ENCODE measurements around the gene EFCAB7.
"Not testable (repeated sequence)": the region's sequence is repeated elsewhere in the genome, so short reads cannot be mapped to it uniquely, and the experiment has no call there.

EFCAB7 gene

DNA sequence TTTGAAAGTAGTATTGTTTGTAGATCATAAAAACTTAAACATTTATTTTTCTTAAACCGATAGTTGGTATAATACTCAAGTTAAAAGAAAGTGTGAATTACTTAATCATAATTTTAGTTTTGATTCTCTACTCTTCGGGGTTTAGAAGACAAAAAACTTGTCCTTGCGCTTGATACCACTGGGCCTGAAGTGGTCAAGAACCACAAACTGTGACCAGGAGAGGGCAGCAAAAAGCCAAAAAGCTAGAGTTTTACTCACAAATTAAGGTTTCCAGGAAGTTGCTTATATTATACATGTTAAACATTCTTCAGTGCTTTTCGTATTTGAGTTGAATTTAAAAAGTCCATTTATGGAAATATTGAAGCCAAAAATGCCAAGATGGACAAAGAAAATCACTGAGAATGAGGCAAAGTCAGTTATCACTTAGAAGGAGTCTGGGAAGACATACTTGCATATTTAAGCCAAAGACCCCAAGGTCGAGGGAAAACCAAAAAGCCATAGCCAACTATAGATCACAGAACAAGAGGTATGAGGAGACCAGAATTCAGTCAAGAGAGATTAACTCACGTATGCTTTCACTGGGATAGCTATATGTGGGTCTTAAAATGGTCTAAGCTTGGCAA, 34.2 kb downstream of the EFCAB7 start:
- DNase-seq, result no peak

DNA sequence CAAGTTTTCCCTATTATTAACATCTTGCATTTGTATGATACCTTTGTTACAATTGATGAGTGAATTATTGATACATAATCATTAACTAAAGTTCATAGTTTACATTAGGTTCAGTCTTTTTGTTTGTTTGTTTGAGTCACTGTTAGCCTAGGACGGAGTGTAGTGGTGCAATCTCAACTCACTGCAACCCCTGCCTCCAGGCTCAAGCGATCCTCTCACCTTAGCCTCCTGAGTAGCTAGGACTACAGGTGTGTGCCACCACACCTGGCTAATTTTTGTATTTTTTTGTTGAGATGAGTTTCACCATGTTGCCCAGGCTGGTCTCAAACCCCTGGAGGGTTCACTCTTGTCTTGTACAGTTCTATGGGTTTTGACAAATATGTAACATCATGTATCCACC, 36.0 kb downstream of the EFCAB7 start:
- DNase-seq, result no peak

- no peak for DNase-seq
Measured at GRCh38 chr1:63563745-63564144, 40.4 kb downstream of the EFCAB7 start.

DNA sequence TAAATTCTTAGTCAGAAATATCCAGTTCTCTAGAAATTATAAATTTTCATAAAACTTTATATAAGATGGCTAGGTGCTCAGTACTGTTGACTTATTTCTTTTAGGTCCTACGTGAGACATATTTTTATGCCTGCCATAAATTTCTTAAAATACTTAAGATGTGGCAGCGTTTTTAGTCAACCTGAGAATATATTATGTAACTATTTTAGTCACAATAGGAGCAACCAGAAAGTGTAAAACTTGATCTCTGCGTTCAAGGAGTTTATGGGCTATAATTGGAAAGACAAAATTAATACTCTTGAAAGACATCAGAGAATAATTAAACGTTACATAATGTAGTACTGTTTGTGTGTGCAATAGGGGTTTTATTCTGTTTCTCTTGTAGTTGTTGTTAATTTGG, 45.7 kb downstream of the EFCAB7 start:
- no peak for DNase-seq

DNA sequence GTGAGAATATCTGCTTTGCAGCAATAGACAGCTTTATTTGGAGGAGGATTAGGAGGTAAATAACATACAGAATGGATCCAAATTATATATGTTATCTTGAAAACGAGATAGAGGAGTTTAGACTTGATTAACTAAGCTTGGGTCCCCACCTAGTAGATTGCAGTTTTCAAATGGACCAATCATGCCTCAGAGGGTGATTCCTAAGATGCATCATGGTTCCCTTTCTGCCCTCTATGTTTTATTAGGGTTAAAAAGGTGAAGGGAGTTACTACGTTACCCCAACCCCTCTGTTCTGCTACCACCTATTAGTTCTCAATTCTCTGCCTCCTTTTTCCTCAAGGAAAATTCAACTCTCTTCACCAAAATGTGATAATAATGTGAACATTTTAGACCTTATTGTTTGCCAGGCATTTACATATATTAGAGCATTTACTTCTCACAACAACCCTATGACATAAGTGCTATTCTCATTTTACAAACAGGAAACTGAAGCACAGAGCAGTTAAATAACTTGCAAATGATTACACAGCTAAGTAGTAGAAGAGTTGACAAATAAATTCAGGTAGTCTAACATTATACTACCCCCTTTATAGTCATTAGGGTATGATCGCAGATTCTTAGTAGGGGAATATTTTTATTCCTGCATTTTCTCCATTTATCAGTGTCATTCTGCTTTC, 46.5 kb downstream of the EFCAB7 start:
- no peak for DNase-seq

DNA sequence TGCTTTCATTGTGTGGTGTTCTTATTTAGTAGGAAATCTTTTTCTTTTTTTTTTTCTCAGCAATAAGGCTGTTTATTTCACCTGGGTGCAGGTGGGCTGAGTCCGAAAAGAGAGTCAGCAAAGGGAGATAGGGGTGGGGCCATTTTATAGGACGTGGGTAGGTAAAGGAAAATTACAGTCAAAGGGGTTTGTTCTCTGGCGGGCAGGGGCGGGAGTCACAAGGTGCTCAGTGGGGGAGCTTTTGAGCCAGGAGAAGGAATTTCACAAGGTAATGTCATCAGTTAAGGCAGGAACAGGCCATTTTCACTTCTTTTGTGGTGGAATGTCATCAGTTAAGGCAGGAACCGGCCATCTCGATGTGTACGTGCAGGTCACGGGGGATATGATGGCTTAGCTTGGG, 49.4 kb downstream of the EFCAB7 start:
- DNase-seq, result not testable (repeated sequence)

DNA sequence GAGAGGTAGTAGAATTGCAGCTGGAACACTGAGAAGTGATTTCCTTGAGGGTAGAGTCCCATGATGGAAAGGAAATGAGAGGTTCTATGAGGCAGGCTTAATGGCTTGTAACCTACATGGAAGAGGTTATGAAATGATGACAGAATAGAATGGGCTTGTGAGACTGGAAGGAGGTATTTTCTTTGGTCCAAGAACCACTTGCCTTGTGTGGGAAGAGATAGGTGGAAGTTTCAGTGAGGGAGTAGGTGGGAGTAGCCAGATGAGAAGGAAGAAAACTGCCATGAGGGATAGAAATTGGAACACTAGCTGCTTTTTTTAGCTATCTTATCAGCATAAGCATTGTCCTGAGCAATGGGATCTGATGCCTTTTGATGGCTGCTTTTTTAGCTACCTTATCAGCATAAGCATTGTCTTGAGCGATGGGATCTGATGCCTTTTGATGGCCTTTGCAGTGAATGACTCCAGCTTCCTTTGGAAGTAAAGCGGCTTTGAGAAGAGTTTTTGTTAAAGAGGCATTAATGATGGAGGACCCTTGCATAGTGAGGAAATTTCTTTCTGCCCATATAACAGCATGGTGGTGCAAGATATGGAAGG, 51.0 kb downstream of the EFCAB7 start:
- DNase-seq, result not testable (repeated sequence)

GRCh38 chr1:63575340-63575826, 52.1 kb downstream of the EFCAB7 start:
- no peak for DNase-seq

- DNase-seq, result not testable (repeated sequence)
Measured at GRCh38 chr1:63586326-63586725, 63.0 kb downstream of the EFCAB7 start.

GRCh38 chr1:63590166-63590560, 66.8 kb downstream of the EFCAB7 start:
- no peak for DNase-seq

DNA sequence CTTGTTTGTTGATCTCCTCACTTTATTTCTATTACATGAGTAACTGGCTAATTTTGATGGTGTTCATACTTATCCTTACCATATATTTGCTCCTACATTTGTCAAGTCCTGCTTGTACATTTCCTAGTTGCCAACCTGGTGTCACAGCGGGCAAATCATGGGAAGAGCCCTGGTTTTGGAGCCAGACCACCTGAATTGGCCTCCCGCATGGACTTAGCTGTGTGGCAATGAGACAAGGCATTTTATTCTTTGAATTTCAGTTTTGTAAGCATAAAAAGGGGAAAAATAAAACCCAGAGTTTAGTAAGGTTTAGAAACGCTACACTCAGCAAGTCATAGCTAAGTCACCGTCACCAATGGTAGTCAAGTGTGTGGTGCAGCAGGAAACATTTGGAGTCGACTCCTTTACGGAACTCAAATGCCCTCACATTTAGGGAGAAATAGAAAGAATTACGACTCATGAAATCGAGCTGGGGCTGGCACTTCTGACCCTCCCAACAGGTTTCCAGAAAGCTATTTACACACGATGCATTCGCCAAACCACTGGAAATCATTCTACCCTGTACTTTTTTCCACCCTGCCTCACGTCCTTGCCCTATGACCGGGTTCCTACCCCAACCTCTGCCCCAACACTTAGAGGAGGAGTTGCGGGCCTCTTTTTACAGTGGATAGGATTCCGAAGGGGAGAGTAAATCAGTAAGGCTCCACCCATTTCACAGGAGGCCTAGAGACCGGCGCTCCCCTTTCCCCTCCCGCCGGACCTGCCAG, 69.4 kb downstream of the EFCAB7 start:
- DNase-seq, result no peak

DNA sequence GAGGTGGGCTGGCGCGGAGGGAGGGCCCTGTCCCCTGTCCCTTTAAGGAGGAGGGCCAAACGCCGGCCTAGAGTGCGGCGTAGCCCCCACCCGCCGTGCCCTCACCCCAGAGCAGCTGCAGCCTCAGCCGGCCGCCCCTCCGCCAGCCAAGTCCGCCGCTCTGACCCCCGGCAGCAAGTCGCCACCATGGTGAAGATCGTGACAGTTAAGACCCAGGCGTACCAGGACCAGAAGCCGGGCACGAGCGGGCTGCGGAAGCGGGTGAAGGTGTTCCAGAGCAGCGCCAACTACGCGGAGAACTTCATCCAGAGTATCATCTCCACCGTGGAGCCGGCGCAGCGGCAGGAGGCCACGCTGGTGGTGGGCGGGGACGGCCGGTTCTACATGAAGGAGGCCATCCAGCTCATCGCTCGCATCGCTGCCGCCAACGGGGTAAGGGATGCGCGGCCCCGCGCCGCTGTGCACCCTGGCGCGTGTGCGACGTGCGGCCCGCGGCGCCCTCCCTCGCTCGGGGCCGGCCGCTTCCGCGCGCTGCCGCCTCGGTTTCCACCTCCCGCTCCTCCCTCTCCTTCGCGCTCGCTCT, 70.1 kb downstream of the EFCAB7 start, which contains the start of gene PGM1:
Gene PGM1, plus strand, starts transcription at position 109 of the 583 bp plus-strand sequence. Its CDS starts 78 bp downstream, at position 187.
- peak; percentile 58 for DNase-seq

DNA sequence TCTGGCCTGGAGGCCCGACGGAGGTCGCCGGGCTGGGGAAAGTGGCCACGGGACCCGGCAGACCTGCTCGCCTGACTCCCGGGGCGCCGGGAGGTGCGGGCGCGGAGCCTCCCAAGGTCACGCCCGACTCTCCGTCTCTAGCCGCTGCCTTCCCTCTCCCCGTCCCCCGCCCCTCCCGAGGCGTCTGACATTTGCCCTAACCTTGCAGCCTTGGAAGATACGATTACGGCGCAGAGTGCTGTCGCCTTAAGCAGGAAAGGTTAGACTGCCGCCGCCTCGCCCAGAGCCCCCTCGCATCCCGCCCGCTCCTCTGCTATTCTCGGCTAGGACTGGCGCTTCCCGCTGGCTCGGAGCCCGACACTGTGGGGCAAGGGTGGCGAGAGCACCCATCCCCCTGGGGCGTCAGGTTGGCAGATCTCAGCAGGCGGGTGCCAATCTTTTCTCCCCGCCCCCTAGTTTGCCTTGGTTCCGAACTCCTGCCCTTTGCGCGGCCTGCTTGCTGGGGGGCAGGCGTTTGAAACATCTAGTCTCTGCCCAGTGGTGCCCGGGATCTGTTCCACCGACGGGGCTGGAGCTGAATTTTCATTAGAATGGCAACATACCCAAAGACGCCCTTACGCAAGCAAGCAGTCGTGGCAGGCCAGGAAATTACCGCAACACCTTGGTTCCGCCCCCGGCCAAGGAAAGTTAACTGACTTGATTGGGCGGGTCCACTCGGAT, 70.7 kb downstream of the EFCAB7 start:
- peak; percentile 45 for DNase-seq

- DNase-seq, result no peak
Measured at GRCh38 chr1:63595435-63595834, 72.1 kb downstream of the EFCAB7 start.

DNA sequence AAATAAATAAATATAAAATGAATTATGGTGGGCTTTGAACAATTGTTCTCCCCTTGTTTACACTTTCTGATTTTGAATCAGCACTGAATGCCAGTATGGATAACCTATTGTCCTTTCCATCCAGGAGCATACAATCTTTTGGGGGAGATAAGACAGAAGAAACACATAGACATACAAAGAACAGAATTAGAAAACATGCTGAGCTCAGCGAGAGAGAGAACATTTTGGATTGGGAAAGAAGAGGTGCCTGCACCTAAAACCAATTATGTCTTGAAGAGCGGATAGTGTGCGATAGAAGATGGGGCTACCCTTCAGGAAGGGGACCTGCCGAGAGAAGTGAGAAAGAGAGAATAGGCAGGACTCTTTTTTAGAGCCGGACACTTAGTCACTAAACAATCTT, 76.5 kb downstream of the EFCAB7 start:
- DNase-seq, result no peak

- no peak for DNase-seq
Measured at GRCh38 chr1:63600248-63600647, 76.9 kb downstream of the EFCAB7 start.

GRCh38 chr1:63601061-63601460, 77.7 kb downstream of the EFCAB7 start:
- no peak for DNase-seq

DNA sequence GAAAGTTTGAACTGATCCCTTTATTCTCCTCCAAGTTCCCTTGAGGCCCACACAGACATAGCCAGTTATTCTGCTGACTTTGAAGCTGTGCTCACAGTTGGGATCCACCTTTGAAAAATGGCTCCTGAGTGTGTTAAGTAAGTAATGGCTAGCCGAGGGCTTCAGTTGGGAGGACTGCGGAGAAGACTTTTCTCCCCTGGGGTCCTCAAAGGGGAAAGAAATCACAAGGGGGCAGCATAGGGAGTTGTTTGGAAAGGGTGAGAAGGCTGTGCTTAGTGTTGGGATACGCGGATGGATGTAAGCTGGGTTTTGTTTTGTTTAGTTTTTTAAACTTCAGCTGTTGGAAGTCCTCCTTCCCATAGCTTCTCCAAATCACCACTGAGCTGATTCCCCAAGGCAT, 78.1 kb downstream of the EFCAB7 start:
- DNase-seq, result no peak

GRCh38 chr1:63601912-63602311, 78.6 kb downstream of the EFCAB7 start:
- DNase-seq, result no peak

DNA sequence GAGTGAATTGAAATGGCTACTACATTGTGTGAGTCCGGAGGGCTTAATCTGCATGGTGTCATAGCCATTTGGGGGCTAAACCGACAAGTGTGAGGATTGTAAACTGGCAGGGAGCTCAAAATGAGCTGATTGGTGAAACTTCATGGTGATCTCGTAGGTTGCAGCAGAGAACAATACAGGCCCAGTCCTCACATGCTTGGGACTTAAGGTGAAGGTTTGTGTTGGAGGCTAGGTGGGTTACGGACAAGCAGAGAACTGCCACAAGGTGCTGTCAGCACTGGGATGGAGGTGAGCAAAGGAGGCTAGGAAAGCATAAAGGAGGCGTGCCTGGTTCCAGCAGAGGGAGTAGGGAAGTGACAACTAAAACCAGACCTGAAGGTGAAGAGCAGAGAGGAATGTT, 79.3 kb downstream of the EFCAB7 start:
- no peak for DNase-seq

DNA sequence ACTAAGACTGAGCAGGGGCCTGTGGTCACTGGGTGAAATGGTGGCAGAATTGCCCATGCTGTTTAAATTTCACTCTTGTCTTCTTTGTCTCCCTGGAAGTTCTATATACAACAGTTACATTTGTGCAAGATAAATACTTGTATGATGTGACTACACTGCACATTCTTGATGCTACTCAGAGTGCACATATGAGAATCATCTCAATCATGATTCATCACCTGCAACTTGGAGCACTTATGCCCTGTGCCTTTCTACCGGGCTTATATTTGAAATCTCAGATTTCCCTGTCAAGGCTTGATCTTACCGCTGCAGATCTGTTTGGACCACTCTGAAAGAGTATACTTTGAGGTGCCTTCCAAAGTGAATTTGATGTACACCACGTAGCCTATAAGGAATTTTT, 80.5 kb downstream of the EFCAB7 start:
- DNase-seq, result no peak

DNA sequence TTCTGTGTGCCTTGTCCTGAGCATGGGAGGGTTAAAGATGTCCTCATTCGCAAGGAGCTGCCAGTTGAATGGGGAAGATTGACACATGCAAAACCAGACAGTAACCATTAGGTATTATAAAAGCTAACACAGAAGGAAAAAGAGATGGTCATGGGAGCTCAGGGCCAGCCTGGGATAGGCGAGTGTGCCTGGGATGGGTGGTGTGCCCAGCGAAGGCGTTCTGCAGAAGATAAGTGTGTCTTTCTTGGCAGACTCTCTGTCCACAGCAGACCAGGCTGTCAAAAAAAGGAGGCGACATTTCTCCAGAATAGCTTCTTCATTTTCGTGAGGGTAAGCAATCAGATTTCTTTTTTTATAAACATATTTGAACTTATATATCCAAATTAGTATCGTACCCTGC, 84.0 kb downstream of the EFCAB7 start:
- DNase-seq, result no peak

All from NCI-H774 (cell line).